Measurements from ENCODE around the gene FRMD3.

FRMD3 gene

DNA sequence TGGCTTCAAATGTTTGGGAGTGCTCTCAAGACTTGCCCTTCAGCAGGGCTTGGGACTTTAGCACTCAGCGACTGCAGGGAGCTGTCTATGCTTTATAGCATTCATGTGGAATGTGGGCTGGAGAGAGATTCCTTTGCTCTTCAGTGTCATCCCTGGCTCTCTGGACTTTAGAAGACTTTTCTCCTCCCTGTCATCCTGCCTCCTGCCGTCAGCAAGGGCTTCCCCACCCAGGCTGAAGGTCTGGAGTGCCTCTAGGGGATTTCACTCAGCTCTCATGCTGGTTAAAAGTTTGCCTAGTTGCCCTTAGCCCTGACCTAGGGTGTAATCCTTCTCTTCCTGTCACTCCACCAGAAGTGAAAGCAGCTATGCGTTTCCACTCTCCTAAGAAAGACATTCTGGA, 210.9 kb downstream of the FRMD3 start:
- DNase-seq: no peak

DNA sequence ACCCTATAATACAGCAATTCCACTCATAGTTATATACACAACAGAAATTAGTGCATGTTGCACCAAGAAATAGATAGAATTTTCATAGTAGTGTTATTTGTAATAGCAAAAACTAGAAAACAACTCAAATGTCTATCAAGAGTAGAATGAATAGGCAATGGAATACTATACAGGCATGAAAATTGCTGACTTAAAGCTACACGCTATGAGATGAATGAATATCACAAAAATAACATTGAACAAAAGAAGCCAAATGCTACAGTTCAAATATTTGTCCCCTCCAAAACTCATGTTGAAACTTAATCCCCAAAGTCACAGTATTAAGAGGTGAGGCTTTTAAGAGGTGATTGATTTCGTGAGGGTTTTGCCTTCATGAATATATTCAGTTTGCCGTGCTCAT, 215.1 kb downstream of the FRMD3 start:
- DNase-seq: no peak

DNA sequence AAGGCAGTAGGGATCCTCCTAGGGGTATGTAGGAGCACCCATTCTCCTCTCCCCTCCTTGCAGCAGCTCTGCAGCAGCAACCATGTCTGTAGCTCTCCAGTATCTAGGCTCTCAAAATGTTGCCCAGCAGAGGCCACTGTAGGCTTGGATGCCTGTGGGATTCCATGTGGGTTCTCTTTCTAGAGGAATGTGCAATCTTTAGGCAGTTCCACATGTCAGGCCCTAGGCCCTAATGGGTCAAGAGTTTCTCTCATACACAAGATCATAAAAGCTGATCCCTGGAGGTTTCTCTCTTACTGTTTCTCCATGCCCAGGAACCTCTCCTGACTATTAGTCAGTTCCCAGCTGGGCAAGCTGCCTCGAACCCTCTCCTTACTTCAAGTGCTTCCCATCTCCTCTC, 215.8 kb downstream of the FRMD3 start:
- no peak for DNase-seq

DNA sequence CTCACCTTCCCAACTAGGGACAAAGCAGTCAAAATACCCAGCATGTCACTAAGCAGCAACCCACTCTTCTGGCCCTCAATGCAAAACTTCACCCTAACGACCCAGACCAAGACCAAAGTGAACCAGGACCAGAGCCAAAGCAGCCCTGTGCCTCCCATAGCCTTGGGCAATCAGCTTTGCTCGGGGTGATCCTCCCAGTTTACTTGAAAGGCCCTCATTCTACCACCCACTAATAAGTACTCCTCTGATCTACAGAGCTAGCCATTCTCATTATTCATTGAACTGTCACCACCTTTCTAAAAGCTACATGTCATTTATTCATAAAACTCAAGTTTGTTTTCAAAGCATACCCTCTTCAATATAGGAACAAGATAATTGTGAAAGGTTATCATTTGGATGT, 221.0 kb downstream of the FRMD3 start:
- DNase-seq: no peak

DNA sequence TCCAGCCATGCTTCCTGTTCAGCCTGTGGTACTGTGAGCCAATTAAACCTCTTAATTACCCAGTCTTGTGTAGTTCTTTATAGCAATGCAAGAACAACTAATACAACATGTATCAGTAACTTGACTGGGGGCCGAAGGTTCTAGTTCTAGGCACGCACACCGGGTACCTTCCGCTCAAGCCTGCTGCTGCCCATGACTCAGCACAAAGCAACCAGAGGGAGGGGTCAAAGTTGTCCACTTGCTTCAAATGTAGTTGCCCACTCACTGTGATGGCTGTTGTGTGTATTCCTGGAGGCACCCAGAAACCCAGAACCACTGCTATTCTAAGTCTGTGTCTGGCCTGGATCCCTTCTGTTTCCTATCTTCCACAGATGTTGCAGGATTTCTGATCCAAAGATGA, 222.6 kb downstream of the FRMD3 start:
- DNase-seq: no peak

DNA sequence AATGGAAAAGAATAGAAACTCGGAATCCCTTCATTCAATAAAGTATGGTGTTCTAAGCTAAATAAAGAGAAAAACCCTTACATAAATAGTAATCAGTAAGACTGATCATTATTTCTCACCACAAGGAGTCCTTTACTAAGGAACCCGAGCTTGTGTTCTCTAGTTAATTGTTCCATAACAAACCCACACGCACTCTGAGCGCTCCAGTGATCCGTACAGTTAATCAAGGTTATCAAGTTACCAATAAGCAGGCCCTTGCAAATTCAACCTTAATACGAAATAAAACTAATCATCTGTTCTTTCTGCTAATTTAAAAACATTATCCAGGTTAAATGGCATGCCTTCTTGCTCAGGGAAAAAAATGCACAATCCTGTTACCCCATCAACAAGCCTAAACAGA, 224.4 kb downstream of the FRMD3 start:
- DNase-seq: peak; percentile 70

DNA sequence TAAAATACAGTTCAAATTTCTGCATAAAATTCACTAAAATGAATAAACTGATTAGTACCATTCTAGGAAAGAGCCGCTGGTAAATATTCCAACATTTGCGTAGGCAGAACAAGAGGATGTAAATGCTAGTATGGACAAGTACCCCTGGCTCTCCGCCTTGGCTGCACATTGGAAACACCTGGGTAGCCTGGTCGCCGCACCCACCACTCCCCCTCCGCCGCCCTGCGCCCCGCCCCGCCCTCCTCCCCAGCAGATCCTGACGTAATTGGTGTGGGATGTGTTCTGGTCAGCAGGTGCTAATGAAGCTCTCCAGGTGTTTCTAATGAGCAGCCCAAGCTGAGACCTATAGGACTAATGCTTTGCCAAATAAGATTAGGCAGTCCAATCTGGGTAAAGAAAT, 225.7 kb downstream of the FRMD3 start:
- peak; percentile 83 for DNase-seq

DNA sequence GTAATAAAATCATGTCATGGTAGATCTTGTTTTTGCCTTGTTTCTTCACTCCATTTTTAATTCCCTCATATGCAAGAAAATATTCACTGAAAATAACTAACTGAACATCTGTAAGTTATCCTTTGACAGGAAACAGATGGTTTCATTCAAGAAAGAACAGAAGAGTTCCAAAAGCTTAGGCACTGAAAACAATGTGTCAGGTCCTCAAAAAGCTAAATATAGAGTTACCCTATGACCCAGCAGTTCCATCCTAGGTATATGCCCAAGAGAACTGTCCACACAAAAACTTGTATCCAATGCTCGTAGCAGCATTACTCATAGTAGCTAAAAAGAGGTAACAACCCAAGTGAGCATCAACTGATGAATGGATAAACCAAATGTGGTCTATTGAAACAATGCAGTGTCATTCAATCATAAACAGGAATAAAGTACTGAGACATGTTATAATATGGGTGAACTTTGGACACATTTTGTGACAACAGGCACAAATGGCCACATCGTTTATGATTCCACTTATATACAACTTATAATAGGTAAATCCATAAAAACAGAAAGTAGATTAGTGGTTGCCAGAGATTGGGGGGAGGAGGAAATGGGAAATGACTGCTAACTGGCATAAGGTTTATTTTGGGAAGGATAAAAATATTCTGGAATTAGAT, 231.0 kb downstream of the FRMD3 start:
- no peak for DNase-seq

DNA sequence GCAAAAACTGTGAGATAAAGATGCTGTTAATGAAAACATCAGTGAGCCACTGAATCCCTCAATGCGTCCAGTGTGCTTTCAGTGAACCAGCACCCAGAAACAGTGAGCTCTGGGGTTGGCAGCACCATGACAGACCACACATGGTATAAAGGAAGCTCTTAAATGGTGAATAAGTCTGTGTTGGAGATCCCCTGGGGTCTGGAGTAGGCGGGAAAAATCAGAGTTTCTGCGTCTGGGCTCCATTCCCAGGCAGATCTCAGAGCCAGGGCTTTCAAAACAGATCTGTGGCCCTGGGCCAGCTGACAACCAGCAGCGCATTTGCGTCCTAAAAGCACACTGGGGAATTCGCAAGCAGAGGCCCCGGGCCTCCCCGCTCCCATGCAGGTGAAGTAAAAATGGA, 233.5 kb downstream of the FRMD3 start:
- no peak for DNase-seq

DNA sequence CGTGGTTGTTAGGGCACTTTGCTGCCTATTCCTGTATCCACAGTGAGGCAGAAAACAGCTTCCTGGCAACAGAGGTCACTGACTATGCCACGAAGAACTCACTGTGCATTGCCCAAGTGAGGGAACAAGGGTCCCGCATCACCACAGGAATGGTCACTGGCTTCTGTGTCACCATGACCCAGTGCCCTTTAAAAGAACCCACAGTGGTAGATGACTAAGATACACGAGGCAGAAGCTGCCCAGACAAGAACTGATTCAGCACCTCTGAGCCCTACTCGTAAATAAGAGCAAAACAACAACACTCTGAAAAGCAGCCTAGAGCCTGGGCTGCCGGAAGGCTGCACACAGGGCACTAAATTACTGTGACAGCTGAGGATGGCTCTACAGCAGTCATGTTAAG, 238.6 kb downstream of the FRMD3 start:
- no peak for DNase-seq

DNA sequence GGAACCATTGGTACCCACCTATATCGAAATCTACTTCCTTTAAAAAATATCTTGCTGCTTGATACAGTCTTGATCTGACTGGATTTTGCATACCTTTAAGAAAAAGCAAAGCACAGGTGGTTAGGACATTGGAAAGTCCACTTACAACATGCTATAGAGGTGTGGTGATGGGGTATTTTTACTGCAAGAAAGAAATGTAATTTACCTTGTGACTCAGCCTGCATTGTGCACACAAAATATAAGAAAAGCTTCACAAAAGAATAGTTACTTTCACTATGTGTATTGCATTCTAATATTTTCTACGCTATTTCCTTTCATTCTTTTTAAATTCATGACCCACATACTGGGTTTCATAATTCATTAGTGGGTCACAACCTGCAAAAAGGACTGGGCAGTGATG, 239.1 kb downstream of the FRMD3 start:
- DNase-seq: no peak

DNA sequence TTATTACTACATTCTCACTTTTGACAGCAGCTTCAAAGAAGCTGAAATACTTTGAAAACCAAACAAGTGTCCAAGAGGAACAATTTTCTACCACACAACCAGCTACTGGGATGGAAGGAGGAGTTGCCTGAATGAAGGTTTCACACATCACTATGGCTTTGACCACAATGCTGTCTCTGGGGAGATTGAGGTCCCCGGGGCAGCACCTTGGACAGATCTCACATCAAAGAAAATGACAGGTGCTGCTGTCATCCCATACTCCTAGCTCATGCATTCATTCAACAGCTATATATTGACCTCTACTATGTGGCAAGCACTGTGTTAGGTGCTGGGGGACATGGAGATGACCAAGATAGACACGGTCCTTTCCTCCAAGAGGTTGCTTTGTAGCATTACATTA, 242.1 kb downstream of the FRMD3 start:
- no peak for DNase-seq

DNA sequence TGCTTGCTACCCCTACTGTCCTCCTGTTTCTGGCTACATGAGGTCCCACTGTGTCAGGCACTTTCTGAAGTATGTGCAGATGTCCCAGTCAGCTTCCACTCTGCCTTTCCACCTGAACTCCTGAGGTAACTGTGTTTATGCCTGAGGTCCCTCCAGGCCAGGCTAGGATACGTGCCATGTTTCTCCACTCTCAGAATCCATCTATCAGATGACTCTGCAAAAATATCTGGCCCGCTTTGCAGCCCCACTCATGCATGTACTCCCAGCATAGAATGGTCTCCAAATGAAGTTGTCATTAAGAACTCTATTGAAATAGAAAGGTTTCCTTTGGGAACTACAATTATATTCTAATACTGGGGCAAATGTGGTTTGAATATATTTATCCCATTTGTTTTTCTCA, 243.4 kb downstream of the FRMD3 start:
- DNase-seq: no peak

DNA sequence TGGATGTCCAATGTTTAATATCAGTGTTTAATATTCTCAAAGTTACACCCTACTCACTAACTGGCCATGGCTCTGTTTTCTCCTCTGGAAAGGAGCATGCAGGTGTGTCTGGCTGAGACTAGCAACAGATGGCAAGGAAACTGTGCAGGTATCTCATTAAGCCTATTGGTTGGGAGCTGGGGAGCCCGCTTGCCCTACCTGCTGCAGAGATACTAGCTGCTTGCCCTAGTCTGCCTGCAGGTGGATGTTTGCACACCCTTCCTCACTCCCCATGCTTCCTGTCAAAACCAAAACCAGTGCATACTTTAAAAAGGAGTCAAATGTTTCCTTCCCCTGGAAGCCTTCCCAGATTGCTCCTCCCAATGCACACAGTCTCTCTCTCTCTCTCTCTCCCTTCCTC, 247.0 kb downstream of the FRMD3 start:
- peak; percentile 9 for DNase-seq

DNA sequence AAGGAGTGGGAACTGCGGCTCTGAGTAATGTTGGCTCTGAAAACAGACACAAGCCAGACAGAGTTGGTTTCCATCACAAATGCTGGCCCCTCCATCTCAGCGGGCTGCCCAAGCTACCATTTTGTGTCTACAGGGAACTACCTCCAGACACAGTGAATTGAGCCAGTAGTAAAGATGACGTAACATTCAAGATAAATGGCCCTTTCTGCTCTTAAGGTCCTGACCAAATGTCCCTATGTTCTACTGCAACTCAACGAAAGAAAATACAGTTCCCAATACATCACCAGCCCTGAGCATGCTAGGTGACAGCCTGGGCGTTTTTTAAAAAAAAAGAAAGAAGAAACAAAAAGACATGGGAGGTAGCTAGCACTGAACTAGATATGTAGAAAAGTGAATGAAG, 247.5 kb downstream of the FRMD3 start:
- no peak for DNase-seq

DNA sequence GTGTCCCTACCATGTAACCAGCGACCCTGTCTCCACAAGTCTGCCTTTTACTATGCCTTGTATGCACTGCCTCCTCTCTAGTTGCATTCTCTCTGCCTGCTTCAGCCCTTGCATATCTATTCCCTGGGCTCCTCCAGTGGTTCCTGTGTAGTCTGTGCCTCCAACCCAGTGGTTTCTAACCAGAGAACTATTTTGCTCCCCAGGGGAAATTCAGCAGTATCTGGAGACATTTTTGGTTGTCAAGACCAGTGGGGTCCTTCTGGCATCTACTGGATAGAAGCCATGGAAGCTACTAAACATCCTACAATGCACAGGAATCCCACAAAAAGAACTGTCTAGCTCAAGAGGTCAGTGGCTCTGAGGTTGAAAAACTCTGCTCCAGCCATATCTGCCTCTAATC, 251.2 kb downstream of the FRMD3 start:
- DNase-seq: no peak

DNA sequence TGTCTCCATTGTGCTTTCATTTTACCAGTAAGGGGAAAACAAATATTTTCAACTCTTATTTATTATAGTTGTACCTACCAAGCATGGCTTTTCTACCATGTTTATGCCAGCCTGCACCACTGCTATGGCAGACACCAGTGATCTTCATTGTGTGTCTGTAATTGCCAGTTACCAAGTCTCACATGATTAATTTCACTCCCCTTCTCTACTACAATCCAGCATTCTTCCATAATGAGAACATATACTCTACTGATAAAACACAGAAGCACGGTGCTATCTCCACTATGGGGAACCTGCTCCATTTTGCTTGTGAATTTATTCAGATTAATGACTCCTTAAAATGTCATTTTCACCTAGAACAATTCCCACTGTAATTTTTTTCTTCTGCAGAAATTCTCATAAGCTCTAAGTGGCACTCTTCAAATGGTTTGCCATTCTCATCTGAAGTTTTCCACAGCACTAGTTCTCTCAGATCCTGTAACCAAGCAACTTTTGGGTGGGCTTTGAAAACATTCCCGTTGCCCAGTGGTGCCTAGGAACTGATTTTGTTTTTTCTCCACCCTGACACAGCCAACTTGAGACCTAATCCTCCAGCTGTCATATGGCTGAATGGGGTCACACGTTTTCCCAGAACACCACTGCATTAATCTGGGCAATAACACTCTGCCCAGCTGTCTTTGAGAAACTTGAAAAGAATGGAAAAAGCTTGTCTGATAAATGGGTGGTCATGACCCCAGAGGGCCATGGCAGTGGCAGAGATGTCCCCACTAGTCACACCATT, 252.6 kb downstream of the FRMD3 start:
- DNase-seq: no peak

DNA sequence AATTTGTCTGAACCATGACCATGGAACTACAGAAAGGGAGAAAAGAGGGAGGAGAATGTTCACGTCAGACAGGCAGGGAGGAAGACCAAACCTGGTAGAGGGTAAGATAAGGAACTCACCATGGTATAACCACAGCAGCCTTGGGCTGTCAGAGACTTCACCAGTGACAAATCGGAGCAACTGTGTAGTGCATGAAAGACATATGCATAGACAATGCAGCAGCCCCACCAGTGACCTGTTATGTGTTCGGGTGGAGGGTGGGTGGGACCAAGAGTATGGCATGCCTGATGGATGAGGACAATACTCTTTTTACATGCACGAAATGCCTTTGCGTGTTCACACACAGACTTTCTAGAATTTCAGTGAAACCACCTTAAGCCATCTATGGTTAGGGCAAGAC, 253.5 kb downstream of the FRMD3 start:
- DNase-seq: no peak

DNA sequence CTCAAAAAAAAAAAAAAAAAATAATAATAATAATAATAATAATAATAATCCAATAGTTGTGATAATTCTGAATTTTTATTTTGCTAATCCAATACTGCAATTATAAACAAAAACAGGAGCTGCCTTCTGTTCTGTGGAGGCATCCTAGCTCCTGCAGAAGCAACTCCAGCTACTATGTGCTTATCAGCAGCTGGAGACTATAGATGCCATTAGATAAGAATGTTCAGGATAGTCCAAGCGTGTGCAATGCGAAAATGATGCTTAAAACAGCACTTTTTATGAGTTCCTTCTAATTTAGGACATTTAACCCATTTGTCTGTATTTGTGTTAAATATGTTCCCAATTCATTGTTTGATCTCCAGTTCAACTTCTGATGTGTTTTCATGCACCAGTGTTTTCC, 254.7 kb downstream of the FRMD3 start:
- DNase-seq: no peak

DNA sequence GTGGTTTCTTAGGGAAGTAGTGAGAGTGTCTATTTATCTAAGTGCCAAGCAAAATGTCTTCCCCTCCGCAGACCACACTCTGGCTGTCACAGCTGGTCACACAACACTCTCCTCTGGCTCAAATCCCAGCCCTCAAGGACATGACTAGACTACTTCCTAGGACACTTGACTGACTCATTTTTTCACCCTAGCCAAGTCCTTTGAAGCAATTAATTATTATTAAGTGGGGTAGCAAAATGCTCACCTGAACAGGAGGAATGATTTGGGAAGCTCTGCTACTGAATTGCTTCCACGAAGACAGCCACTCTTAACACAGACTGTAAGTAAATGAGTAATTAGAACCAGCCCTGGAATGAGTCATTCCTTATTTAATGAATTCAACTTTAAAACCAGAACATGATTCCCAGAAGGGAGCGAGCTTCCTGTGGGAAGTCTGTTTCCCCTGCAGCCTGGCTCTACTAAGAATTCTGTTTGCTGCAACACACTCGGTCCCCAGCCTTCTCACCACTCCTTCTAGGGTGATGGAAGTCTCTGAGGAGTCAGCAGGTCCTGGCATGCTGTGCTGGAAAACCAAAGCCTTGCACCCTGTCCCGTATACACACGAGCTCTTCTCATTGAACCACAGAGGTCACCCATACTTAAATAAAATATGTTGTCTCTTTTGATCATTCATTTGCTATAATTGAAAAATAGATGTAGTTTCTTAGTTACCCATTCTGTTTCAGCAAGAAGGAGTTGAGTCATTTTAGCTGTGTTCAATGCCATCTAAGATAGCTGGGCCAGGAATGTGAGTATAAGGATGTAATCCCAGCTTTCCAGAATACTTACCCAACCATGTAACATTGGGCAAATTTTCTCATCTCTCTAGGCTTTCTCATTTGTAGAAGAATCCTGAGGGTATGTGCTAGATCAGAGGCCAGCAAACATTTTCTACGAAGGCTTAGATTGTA, 256.6 kb downstream of the FRMD3 start:
- DNase-seq: no peak

DNA sequence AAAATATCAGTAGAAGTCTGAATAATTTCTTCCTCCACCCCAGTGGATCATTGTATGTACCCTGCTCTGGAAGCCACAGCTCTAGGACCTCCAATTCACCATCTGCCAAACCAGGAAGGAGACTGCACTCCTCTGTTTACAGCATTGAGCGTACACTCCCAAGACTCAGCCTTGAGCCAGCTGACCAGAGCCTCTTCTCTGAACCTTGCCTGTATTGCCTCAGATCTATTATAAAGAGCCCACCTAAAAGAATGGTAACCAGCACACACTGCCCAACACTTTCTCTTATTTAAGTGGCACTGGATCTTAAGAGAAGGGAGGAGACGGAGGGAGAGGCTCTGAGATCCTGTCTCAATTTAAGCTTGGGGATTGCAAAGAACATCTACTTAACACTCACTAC, 257.4 kb downstream of the FRMD3 start:
- no peak for DNase-seq

DNA sequence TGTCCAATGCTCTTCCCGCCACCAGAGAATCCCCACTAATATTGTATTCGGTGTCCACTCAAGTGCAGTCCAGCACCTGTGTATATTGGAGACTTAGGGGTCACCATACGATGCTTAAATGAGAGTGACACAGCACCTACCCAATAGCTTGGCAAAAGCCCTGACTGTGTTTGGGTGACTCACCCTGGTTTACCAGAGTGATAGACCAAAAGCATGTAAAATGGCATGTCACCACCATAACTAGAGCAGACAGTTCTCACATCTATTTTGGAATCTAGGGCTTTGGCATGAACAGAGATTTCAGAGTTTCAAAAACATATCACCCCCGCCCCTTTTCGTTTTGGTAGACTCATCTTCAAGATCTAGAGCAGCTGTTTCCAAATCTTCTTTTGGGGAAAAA, 257.9 kb downstream of the FRMD3 start:
- no peak for DNase-seq

DNA sequence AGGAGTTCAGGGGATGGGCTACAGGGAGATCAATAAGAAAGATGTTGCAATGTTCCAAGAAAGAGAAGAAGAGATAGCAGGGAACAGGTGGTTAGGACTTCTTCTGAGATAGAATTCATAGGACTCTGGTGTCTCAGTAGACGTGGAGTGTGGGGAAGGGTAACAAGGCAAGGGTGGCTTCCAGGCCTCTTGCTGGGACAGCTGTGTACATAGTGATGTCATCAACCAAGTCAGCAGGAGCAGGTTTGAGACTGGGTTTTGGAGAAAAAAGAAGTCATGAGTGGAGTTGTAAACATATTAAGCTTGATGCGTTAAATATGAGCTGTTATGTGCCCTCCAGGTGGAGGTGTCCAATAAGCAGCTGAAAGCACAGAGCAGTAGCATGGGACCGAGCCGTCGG, 263.4 kb downstream of the FRMD3 start:
- peak; percentile 73 for DNase-seq

DNA sequence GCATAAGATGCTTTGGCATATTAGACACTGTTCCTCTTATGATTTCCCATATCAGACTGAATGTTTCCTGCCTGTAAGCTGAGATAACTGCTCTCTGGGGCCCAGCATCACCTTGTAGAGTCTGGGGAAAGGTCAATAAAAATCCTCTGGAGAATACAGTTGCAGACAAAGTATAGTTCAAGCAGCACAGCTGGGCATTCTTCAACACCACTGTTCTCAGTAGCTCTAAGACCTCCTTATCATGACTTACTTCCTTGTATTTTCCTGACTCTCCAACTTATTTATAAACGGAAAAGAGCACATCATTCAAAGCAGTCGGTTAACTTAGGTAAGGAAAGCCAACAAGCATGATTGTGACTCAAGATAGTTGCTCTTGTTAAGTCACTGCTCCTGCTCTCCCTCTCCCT, 266.5 kb downstream of the FRMD3 start:
- no peak for DNase-seq
